Stimulated activated CD4-positive, alpha-beta T cell treated with anti-CD3 and anti-CD28 coated beads, Interleukin-1b, Interleukin-23, amount 100 ng/mL, for 4 hours (primary cell): ENCODE measurements around the gene UBR3.
"Not testable (repeated sequence)": the region's sequence is repeated elsewhere in the genome, so short reads cannot be mapped to it uniquely, and the experiment has no call there.

Experiments
- DNase-seq, 2 donors: peaks; one replicate each; pipeline ENCODE4 v3.0.0-alpha.2; 2020; ENCODE audit warnings: low read depth in 2 of 2

Gene UBR3

DNA sequence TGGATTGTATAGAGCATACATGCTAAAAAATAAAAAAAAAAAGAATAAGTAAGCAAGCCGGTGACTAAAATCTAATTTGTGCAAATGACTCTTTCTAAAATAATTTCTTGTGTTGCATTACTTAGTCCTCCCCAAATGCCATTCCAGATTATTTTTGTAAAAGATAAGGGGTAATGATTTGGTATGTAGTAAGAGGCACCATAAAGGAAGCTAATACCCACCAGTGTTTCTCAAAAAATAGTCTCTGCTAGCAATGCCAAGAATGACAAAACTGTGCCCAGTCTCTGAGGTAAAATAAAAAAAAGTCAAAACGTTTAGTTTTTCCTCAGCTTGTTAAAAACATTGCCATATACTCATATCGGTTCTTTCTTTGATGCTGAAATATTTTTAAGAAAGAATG is 5.2 kb upstream of the UBR3 start:
- DNase-seq = no peak

DNA sequence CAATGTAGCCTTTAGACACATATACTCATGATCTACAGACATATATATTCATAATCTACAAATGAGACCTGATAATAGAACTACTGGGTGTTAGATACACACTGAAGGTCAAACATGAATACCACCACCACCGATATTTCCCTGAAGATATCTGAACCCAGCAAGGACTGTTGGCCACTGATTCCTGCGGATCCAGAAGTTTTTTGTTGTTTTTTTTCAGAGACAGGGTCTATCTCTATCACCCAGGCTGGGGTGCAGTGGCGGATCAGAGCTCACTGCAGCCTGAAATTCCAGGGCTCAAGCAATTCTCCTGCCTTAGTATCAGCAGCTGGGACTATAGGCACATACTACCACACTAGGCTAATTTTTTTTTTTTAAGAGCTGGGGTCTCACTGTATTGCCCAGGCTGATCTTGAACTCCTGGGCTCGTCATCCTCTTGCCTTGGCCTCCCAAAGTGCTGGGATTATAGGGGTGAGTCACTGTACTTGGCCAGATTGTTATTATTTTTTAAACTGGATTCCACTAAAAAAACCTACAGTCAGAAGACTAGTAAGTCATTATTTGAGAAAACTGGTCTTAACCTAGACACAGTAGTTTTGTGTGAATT is 4.4 kb upstream of the UBR3 start:
- no peak for DNase-seq

DNA sequence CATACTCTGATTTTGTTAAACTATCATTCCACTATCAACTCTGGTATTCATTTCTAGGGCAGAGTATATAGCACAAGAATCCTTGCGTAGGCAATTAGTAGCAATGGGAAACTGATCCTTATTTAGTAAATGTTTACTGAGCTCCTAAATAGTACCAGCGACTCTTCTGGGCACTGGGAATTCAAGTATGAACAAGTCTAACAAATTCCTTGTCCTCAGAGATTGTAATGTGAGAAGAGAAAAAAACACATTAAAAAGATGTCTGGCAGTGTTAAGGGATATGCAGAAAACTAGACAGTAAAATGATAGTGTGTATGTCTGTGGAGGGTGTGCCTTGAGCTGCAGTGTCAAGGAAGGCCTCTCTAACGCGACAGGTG is 3.3 kb upstream of the UBR3 start:
- DNase-seq = no peak

DNA sequence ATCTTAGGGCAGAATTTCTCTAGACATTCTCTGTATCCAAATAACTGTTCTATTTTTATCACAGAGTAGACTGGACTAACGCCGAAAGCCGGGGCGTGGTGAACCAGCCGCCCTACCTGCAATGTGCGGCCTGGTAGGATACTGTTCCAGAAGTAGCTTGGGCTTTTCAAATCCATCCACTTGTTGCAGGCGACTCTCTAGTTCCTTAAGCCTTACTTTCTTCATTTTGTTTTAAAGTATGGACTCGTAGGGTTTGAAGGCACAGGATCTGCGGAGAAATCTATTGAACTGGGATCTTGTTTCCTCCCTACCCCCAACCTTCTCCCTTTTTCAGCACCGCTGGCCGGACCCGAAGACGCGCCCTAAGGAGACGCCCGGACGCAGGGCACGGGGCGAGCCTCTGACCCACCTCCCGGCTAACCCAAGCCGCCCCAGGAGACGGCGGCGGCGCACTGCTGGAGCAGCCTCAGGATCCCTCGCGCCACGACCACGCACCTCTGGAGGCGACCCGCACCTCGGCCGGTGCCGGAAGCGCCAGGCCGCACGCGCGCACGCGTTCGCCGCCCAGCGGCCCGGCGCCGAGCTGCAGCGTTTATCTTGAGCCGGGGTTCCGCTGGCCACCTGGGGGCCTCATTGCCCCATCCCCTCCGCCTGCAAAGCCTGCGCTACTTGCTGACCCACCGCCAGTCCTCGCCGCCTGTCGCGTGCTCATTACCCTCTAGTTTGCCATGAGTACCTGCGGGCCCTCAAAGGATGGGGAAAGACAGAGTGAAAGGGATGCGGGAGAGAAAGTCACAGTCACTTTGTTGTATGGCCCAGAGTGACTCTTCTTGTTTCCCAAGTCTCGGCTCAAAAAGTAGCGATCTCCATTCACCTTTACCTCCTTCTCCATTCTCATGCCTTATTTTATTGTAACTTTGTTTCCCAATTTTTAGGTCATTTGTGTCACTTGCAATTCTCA is 2.6 kb upstream of the UBR3 start, which contains the start of gene METTL5:
Gene METTL5, minus strand, starts transcription at position 533 of the 961 bp plus-strand sequence. Its CDS starts 308 bp downstream, at position 225.
- peak; percentile 59 to 75 for DNase-seq

DNA sequence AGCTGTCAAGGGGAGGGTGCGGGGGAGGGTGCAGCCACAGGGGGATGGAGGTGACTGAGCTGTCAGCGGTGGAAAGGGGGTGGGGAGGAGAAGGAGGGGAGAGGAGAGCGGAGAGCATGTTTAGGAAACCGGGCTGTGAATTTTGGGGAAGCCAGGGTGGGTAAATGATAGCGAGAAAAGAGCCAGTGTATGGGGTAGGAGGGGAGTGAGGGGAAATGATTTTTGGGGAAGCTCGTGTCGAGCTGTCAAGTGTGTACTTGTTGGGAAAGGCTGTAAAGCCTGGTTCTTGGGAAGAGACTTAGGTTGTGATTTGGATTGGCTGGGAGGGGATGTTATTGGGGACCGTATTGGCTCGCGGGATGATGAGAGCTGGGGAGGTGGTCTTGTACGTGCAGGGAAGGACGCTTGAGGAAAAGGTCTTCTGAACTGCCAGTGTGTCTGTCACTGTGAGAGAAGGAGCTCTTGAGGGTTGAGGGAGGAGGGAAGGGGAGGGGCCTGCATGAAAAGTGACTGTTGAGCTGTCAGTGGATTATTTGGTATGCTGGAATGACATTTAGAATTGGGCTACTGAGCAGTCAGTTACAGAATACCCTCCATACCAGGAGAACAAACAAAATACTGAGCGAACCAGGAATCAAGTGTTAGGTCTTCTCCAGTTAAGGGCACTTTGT is 1.0 kb downstream of the UBR3 start:
- peak; percentile 15 to 41 for DNase-seq

DNA sequence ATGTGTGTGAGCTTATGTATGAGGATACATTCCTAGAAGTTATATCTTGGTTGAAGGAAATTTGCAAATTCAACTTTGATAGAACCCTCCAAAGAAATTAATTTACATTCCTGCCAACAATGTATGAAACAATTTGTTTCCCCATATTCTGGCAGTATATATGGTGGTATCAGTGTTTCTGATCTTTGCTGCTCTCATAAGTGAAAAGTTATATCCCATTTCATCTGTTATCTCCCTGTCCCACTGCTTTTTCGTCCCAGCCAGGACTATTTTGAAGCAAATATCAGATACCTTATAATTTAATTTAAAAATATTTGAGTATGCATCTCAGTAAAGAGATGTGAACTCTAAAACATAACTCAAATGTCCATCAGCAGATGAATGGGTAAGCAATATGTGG is 7.1 kb downstream of the UBR3 start:
- DNase-seq = no peak

DNA sequence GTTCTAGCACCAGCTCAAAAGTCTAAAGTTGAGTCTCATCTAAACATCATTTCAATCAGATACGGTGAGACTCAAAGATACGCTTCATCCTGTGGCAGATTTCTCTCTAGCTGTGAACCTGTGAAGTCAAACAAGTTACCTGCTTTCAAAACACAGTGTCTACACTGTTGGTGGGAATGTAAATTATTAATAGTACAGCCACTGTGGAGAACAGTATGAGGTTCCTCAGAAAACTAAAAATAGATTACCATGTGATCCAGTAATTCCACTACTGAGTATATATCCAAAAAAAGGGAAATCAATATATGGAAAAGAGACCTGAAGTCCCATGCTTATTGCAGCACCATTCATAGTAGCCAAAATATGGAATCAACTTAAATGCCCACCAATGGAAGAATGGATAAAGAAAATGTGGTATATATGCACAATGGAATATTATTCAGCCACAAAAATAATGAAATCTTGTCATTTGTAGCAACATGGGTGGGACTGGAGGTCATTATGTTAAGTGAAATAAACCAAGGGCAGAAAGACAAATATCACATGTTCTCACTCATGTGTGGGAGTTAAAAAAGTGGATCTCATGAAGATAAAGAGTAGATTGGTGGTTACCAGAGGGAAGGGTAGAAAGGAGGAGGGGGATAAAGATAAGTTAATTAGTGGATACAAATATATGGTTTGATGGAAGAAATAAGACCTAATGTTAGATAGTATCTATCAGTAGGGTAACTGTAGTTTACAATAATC is 11.7 kb downstream of the UBR3 start:
- DNase-seq = no peak

DNA sequence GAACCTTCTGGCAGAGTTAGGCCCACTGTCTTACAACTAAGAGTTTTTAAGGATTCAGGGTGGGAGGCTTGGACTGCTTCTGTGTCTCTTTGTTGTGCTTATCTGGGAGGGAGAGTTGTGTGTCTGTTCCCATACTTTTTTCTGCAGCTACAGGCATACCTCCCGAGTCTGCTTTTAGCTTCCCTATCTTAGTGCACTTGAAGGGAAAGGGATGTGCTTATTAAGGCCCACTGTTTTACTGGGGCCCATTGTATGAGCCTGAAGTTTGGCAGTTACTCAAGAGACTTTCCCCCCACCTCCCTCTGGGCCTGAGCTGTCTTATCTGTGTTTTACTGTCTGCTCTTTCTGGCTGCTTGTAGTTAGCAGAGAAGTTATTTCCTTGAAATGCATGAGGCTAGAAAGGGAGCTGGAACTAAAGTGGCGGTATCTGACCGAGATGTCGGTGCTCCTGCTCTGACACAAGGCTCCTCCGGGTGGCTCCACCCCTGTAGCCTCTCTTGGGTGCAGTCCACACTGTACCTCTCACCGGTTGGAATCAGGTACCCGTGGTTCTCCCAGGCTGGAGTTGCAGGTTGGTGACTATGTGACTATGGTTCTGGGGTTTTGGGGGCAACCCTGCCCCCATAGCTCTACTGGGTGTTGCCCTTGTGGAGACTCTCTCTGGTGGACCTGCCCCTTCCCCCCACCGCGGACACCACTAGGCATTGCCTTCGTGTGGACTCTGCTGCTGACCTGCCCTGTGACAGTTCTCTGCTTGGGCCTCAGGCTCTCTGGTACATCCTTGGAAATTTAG is 12.9 kb downstream of the UBR3 start:
- DNase-seq = no peak

DNA sequence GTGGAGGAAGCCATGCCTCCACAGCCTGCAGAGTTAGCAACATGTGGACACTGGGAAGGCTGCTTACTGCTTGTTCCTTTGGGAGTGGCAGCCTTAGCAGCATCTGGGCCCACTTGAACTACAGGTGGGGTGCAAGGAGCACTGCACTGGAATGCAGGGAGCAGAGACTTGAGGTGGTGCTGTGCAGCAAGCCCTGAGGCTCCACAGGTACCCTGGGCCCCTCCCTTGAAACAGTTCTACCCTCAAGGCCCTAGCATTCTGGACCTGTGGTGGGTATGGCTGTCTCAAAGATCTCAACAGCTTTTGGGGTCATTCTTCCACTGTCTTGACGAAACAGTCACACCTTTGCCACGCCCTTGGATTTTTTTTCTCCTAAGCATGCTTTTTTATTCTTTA is 13.5 kb downstream of the UBR3 start:
- DNase-seq = no peak

DNA sequence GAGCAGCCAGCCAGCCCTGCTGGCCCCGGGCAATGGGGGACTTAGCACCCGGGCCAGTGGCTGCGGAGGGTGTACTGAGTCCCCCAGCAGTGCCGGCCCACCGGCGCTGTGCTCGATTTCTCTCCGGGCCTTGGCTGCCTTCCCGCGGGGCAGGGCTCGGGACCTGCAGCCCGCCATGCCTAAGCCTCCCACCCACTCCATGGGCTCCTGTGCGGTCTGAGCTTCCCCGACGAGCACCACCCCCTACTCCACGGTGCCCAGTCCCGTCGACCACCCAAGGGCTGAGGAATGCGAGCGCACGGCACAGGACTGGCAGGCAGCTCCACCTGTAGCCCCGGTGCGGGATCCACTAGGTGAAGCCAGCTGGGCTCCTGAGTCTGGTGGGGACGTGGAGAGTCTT is 14.4 kb downstream of the UBR3 start:
- DNase-seq = not testable (repeated sequence)

DNA sequence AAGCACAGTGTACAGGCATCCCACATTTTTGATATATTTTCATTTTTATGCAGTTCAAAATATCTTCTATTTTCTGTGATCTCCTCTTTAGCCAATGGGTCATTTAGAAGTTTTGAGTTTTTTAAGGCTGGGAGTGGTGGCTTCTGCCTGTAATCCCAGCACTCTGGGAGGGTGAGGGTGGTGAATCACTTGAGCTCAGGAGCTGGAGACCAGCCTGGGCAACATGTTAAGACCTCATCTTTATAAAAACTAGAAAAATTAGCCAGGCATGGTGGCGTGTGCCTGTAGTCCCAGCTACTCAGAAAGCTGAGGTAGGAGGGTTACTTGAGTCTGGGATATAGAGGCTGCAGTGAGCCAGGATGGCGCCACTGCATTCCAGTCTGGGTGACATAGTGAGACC is 17.8 kb downstream of the UBR3 start:
- no peak for DNase-seq

DNA sequence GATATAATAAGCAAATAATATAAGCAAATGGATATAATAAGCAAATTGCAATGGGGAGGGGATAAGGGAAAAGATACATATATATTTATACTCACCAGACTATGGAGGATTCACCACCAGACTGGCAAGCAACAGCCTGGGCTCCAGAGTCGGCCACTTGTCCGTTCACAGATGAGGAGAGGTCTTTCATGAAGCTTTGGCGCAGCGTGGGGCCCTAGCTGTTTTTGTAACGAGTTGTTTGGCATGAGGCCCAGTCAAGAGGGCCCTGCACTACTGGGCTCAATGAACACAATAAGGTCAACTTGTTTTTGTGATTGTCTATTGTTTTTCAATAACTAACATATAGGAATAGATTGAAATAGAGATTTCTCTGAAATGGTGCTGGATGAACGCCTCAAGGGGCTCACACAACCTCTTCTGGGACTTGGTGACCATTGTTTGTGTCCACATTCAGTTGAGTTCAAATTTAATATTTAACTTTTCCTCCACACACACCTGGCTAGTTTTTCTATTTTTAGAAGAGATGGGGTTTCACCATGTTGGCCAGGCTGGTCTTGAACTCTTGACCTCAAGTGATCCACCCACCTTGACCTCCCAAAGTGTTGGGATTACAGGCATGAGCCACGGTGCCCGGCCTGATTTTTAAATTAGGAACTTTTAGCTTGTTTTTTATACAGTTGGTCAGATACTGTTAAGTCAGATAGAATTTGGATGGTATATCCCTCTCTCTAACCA is 21.9 kb downstream of the UBR3 start:
- not testable (repeated sequence) for DNase-seq

DNA sequence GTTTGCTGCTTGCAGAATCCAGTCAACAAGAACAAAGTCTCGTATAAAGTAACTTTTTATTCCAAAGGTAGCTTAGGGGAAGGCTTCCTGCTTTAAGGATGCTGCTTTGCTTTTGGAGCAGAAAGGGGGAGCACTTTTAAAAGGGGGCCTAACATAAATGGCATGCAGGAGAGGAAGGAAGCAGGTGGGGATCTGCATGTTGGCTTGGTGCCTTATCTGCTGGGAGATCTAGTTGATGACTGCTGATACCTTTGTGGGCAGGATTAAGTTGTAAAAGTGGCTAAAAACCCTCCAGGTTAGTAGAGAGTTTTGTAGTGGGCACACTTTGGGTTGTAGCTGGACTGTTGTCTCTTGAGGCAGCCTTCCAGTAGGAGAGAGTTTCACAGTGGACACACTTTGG is 22.5 kb downstream of the UBR3 start:
- no peak for DNase-seq

DNA sequence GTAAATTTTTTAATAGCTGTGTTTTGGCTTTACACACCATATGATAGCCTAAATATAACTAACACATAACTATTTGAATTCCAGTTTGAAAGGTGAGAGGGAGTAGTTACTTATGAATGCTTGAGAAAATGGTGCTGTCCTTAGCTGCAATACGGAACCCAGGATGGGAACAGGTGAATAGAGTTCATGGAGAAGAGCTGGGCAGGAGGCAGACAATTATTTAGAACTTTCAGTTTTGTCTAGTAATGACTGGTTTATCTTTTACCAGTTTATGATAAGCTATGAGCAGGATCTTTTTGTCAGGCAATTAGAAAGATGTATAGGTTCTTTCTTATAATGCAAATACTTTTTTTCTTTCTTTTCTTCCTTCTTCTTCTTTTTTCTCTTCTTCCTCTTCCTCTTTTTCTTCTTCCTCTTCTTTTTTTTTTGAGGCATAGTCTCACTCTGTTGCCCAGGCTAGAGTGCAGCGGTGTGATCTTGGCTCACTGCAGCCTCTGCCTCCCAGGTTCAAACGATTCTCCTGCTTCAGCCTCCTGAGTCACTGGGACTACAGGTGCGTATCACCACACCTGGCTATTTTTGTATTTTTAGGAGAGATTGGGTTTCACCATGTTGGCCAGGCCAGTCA is 25.9 kb downstream of the UBR3 start:
- DNase-seq = no peak

DNA sequence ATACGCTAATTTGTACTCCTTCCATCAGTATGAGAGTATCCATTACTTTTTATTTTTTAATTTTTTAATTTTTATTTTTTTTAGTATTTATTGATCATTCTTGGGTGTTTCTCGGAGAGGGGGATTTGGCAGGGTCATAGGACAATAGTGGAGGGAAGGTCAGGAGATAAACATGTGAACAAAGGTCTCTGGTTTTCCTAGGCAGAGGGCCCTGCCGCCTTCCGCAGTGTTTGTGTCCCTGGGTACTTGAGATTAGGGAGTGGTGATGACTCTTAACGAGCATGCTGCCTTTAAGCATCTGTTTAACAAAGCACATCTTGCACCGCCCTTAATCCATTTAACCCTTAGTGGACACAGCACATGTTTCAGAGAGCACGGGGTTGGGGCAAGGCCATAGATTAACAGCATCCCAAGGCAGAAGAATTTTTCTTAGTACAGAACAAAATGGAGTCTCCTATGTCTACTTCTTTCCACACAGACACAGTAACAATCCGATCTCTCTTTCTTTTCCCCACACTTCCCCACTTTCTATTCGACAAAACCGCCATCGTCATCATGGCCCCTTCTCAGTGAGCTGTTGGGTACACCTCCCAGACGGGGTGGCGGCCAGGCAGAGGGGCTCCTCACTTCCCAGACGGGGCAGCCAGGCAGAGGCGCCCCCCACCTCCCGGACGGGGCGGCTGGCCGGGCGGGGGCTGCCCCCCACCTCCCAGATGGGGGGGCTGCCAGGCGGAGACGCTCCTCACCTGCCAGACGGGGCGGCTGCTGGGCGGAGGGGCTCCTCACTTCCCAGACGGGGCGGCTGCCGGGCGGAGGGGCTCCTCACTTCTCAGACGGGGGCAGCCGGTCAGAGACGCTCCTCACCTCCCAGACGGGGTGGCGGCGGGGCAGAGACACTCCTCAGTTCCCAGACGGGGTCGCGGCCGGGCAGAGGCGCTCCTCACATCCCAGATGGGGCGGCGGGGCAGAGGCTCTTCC is 28.3 kb downstream of the UBR3 start:
- DNase-seq = not testable (repeated sequence)

DNA sequence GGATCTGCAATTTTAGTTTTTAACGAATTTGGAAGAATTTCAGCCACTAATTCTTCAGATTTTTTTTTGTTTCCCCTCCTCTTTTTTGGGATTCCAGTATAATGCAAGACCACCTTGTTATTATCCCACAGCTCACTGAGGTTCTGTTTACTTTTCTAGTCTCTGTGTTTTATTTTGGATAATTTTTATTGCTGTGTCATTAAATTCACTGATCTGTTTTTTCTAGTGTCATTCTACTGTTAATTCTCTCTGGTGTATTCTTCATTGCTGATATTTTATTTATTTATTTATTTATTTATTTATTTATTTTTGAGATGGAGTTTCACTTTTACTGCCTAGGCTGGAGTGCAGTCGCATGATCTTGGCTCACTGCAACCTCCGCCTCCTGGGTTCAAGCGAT is 32.2 kb downstream of the UBR3 start:
- no peak for DNase-seq

DNA sequence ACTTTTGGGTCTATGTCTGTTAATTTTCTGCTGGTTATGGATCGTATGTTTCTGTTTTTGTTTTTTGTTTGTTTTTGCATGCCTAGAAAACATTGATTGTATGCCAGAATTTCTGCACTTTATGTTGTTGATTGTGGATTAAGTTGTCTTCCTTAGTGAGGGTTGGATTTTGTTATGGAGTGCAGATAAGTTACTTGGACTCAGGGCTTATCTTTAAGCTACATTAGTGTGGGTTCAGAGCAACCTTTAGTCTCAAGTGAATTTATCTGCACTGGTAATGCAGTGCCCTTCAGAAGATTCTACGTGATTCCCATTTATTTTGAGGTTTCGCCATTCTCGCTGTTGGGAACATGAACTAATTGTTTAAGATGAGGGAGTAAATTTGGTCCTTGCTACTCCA is 32.9 kb downstream of the UBR3 start:
- no peak for DNase-seq

DNA sequence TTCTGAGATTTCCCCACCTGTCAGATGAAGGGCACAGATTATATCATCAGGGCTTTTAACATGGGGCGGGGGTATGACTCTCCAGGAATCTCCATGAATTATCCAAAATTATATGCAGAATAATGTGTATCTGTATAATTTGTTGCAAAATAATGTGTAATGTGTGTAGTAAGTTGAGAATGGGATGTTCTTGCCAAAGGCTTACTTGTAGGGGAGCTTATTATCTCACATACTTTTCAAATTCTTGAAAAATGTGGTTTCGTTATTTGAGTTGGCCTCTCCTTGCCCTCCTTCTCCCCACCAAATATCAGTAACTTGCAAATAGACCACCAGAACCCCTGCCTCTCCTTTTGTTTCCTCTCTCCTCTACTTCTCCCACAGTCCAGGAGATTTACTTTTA is 35.6 kb downstream of the UBR3 start:
- no peak for DNase-seq

DNA sequence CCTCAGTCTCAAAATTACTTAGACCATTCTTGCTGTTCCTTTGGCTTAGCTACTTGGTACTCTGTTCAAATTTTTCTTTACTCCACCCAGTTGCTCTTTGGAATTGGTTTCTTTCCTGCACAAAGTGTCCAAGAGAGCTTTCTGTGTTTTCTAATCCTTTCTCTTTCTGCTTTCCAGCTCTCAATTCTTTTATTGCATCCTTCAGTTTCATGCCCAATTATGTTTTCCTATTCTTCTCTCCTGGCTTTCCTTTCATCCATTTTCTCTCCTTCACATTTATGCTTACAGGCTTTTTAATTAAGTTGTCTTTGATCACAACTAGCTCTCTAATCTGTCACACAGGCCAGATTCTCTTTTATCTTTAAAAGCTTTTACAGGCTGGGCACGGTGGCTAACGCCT is 38.2 kb downstream of the UBR3 start:
- no peak for DNase-seq
